ENCODE results near the gene OR51B4. TPM values are rescaled to one million over a fixed set of nuclear protein-coding genes. Genes with fewer than 3 reads are reported as not detected.

The OR51B4 gene
- total and polyA plus RNA-seq, 9 of the 15 experiments (the other 6 are each of a cell fraction or from before 2014, with no cell fraction given), result 17.1 to 64.6 (median 39.9) TPM

- TF ChIP-seq CHAMP1 (IDR thresholded peaks at IDR 0.05), result peak; percentile 54; the same call in 1 of the 2 replicates
- TF ChIP-seq NCOR1 (IDR thresholded peaks at IDR 0.05), result peak; percentile 27; the same call in 1 of the 2 replicates
- no peak for TF ChIP-seq ZNF830 (CRISPR knock-in tag; IDR thresholded peaks at IDR 0.05)
- no peak for TF ChIP-seq HIVEP1 (CRISPR knock-in tag; IDR thresholded peaks at IDR 0.05)
- peak; percentile 42; the same call in 1 of the 2 replicates for TF ChIP-seq MYC (IDR thresholded peaks at IDR 0.05; ENCODE audit: low read depth, low read length)
- TF ChIP-seq MYC (CRISPR knock-in tag; IDR thresholded peaks at IDR 0.05; ENCODE audit: borderline replicate concordance, low read depth), result no peak
- TF ChIP-seq KDM5B (IDR thresholded peaks at IDR 0.05; ENCODE audit: insufficient replicate concordance, low read depth, low read length), result no peak
- TF ChIP-seq GTF2A2 (tag; IDR thresholded peaks at IDR 0.05), result no peak
- TF ChIP-seq TEAD1 (CRISPR knock-in tag; IDR thresholded peaks at IDR 0.05), result 0 out of 4 replicates have a peak, but pooled peaks of 1 of the 2 experiments have one; percentile 21
- no peak for TF ChIP-seq GABPB2 (CRISPR knock-in tag; conservative IDR thresholded peaks at IDR 0.05)
- no peak for TF ChIP-seq ATF4 (CRISPR knock-in tag; IDR thresholded peaks at IDR 0.05)
- TF ChIP-seq ZNF592 (IDR thresholded peaks at IDR 0.05), result peak; percentile 92
- TF ChIP-seq BHLHE40 (IDR thresholded peaks at IDR 0.05; ENCODE audit: low read length), result peak; percentile 94
- TF ChIP-seq, protein P1, sequence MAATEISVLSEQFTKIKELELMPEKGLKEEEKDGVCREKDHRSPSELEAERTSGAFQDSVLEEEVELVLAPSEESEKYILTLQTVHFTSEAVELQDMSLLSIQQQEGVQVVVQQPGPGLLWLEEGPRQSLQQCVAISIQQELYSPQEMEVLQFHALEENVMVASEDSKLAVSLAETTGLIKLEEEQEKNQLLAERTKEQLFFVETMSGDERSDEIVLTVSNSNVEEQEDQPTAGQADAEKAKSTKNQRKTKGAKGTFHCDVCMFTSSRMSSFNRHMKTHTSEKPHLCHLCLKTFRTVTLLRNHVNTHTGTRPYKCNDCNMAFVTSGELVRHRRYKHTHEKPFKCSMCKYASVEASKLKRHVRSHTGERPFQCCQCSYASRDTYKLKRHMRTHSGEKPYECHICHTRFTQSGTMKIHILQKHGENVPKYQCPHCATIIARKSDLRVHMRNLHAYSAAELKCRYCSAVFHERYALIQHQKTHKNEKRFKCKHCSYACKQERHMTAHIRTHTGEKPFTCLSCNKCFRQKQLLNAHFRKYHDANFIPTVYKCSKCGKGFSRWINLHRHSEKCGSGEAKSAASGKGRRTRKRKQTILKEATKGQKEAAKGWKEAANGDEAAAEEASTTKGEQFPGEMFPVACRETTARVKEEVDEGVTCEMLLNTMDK (IDR thresholded peaks at IDR 0.05; ENCODE audit: borderline replicate concordance, insufficient read depth, low read depth, low read length, poor library complexity, severe bottlenecking), result no peak
- TF ChIP-seq CBFA2T2 (conservative IDR thresholded peaks at IDR 0.05), result peak; percentile 92
- TF ChIP-seq E2F4 (CRISPR knock-in tag; IDR thresholded peaks at IDR 0.05; ENCODE audit: low read depth), result no peak
These were observed 43.0 kb downstream of the OR51B4 start (continued) for GRCh38 chr11:5258543-5259262.
